Esophagus muscularis mucosa (tissue), 4 donors: ENCODE measurements around the gene MMRN2. TPM values are rescaled to one million over a fixed set of nuclear protein-coding genes. Genes with fewer than 3 reads are reported as not detected.
A peak's percentile ranks its signal among the peaks of the same experiment; 100 is the strongest.

Experiments
- DNase-seq: peaks from one replicate; pipeline ENCODE4 v3.0.0-alpha.2; 2017; ENCODE audit errors: extremely low spot score
- H3K27ac ChIP-seq, 4 donors: fragments of 200-600 bp; sonication (generic); replicated peaks in 1 of 4; 1 replicate in 3 of 4; 2 replicates in 1 of 4; pipeline ENCODE4 v1.5.1; 2016 to 2019; ENCODE audit warnings: mild to moderate bottlenecking in 1 of 4
- H3K27me3 ChIP-seq, 4 donors: fragments of 200-600 bp; sonication (generic); one replicate each; pipeline versions ENCODE4 v1.5.1 to v1.6.0; 2016 to 2019
- H3K36me3 ChIP-seq, 4 donors: fragments of 200-600 bp; sonication (generic); one replicate each; pipeline ENCODE4 v1.5.1; 2016 to 2019
- H3K4me1 ChIP-seq, 4 donors: fragments of 200-600 bp; sonication (generic); one replicate each; pipeline ENCODE4 v1.5.1; 2016 to 2019
- H3K4me3 ChIP-seq, 4 donors: fragments of 200-600 bp; sonication (generic); 1 replicate in 2 of 4; 2 replicates in 2 of 4; pipeline ENCODE4 v1.5.1; 2016 to 2019; ENCODE audit warnings: mild to moderate bottlenecking in 4 of 4, moderate library complexity in 1 of 4
- H3K9me3 ChIP-seq, 4 donors: fragments of 200-600 bp; sonication (generic); 1 replicate in 3 of 4; 2 replicates in 1 of 4; pipeline ENCODE4 v1.5.1; 2016 to 2019
- CTCF ChIP-seq, 3 experiments: fragments of 200-600 bp in 2 of 3; fragments of 450-650 bp in 1 of 3; sonication (generic) in 2 of 3; IDR thresholded peaks; one replicate each; pipeline ENCODE4 v1.5.1; 2017 to 2019; ENCODE audit warnings: antibody characterized with exemption in 3 of 3, mild to moderate bottlenecking in 2 of 3, moderate library complexity in 1 of 3
- EP300 ChIP-seq: sonication (generic); formaldehyde crosslinking; IDR thresholded peaks from one replicate; pipeline ENCODE4 v1.6.1; 2017; ENCODE audit warnings: antibody characterized with exemption
- POLR2A ChIP-seq: fragments of 450-650 bp; IDR thresholded peaks from one replicate; pipeline ENCODE4 v1.6.1; 2017; ENCODE audit warnings: antibody characterized with exemption, moderate library complexity, mild to moderate bottlenecking, low read depth
- POLR2AphosphoS5 ChIP-seq, 2 donors: sonication (generic); formaldehyde crosslinking; IDR thresholded peaks; one replicate each; pipeline ENCODE4 v1.6.1; 2017; ENCODE audit warnings: antibody characterized with exemption in 2 of 2
- WGBS: methylation state at CpG from one replicate; pipeline ENCODE4 v1.1.5; 2018; 5-methylcytosine and 5-hydroxymethylcytosine counted together
- intact Hi-C: fragments of 100-400 bp; cut with DNase I; formaldehyde crosslinking; loops from one replicate; pipeline ENCODE4 v1.15.1; 2023
- total RNA-seq, 4 donors: library from RNA; depleted of rRNA; stranded (reverse); fragments of >200 nt; gene quantifications; one replicate each; pipeline versions ENCODE4 v1.1.0 to v1.2.1, GENCODE V29; 2016

The MMRN2 gene
- total RNA-seq, 4 donors from 2014 or later, result 24.9 to 85.9 (median 56.3) TPM

GRCh38 chr10:86969421-86970041 is 12.1 kb upstream of the MMRN2 start:
- 71% methylated on average over 2 of the region's 8 CpGs for WGBS
- Histone ChIP-seq H3K27ac (peak overlapping the region; percentile 94 to 99 (median 99)), H3K4me1 (peaks cover 56 to 74% (median 71%) of the 10 kb centered on the region in 4 donors), H3K9me3 (no peaks in the 10 kb centered on the region), H3K27me3 (no peaks in the 10 kb centered on the region), H3K4me3 (peak overlapping the region; percentile 69 to 79 (median 78)), H3K36me3 (no peaks in the 10 kb centered on the region)
- no peak for DNase-seq
- intact Hi-C loops, result no loop called here
- TF ChIP-seq EP300 (no peak), POLR2AphosphoS5 (IDR thresholded peaks at IDR 0.05) (no peak), POLR2A (no peak), CTCF (IDR thresholded peaks at IDR 0.05) (no peak)

GRCh38 chr10:86968994-86969355 is 11.6 kb upstream of the MMRN2 start:
- Histone ChIP-seq H3K36me3 (no peaks in the 10 kb centered on the region), H3K9me3 (no peaks in the 10 kb centered on the region), H3K4me3 (peak overlapping the region; percentile 69 to 79 (median 78)), H3K27ac (peak overlapping the region; percentile 94 to 99 (median 99)), H3K4me1 (peaks cover 56 to 79% (median 73%) of the 10 kb centered on the region in 4 donors), H3K27me3 (no peaks in the 10 kb centered on the region)
- TF ChIP-seq POLR2A (no peak), POLR2AphosphoS5 (IDR thresholded peaks at IDR 0.05) (no peak), EP300 (no peak), CTCF (IDR thresholded peaks at IDR 0.05) (no peak)
- WGBS, result 61% methylated on average over 5 of the region's 9 CpGs
- DNase-seq, result no peak
- intact Hi-C loops, result no loop called here

- peak; percentile 82 for DNase-seq
- WGBS, result 16% methylated on average over 29 of the region's 59 CpGs
- Histone ChIP-seq H3K4me1 (peaks cover 56 to 81% (median 74%) of the 10 kb centered on the region in 4 donors), H3K4me3 (peak within 1 kb of the TSS; percentile 69 to 79 (median 78)), H3K36me3 (no peaks in the 10 kb centered on the region), H3K27ac (peak within 1 kb of the TSS; percentile 94 to 99 (median 99)), H3K9me3 (no peaks in the 10 kb centered on the region), H3K27me3 (no peaks in the 10 kb centered on the region)
- TF ChIP-seq EP300 (no peak), POLR2A (peak; percentile 26), POLR2AphosphoS5 (IDR thresholded peaks at IDR 0.05) (peak; percentile 33 to 83)
- intact Hi-C loops, result no loop called here
Observed at GRCh38 chr10:86968271-86968993, 11.0 kb upstream of the MMRN2 start, which contains the start of gene ADIRF. ADIRF (plus strand) TSS chr10:86968482; CDS start chr10:86968545, 63 bp downstream.

GRCh38 chr10:86967481-86967941 is 10.1 kb upstream of the MMRN2 start:
- TF ChIP-seq POLR2A, result no peak
- TF ChIP-seq POLR2AphosphoS5 (IDR thresholded peaks at IDR 0.05), result no peak
- no peak for TF ChIP-seq CTCF (IDR thresholded peaks at IDR 0.05)
- TF ChIP-seq EP300, result no peak
- DNase-seq, result peak; percentile 70
- peak overlapping the region in 3 of 4 donors; percentile 69 to 79 (median 78) for H3K4me3 ChIP-seq
- no peaks in the 10 kb centered on the region for H3K9me3 ChIP-seq
- peaks cover 55 to 80% (median 74%) of the 10 kb centered on the region in 4 donors for H3K4me1 ChIP-seq
- no peaks in the 10 kb centered on the region for H3K36me3 ChIP-seq
- no peaks in the 10 kb centered on the region for H3K27me3 ChIP-seq
- peak overlapping the region; percentile 94 to 99 (median 99) for H3K27ac ChIP-seq
- intact Hi-C loops, result no loop called here
- 77% methylated on average over 5 of the region's 7 CpGs for WGBS
